GM12878 (cell line): Measurements from ENCODE around the gene GH1. TPM values are rescaled to one million over a fixed set of nuclear protein-coding genes. Genes with fewer than 3 reads are reported as not detected.
"Not testable (repeated sequence)": the region's sequence is repeated elsewhere in the genome, so short reads cannot be mapped to it uniquely, and the experiment has no call there.

ENCODE experiments used
- ATAC-seq: fragments of 200-7000 bp; cut with Tn5 transposase; 3 replicates; pipeline ENCODE4 v1.9.1; 2020; ENCODE audit warnings: mild to moderate bottlenecking, moderate library complexity
- BruUV-seq: library from RNA; stranded (reverse); fragments of 400-500 nt; replicated peaks from 2 replicates; lab custom pipeline; 2021; lab: Mats Ljungman, UMichigan
- CTCF ChIA-PET: fragments of 300-600 bp; sonication (Branson Sonifier 250); formaldehyde crosslinking; extraction: SDS; loops from one replicate; lab custom pipeline; 2021; ENCODE audit warnings: inconsistent platforms; lab: Yijun Ruan, JAX
- POLR2A ChIA-PET: fragments of 350-600 bp; formaldehyde crosslinking; extraction: SDS; loops from one replicate; lab custom pipeline; 2021; ENCODE audit warnings: inconsistent platforms; lab: Charles Lee
- RAD21 ChIA-PET: fragments of 300-600 bp; sonication (Branson Sonifier 250); formaldehyde crosslinking; loops from one replicate; lab custom pipeline; 2023; ENCODE audit warnings: antibody characterized with exemption; ENCODE audit not compliant: unreplicated experiment; lab: Charles Lee
- SMC1A ChIA-PET: fragments of 300-600 bp; sonication (Branson Sonifier 250); formaldehyde crosslinking; loops from one replicate; lab custom pipeline; 2023; ENCODE audit not compliant: unreplicated experiment, uncharacterized antibody; lab: Charles Lee
- DNase-seq: peaks from one replicate; pipeline ENCODE4 v3.0.0-alpha.2; 2011; ENCODE audit warnings: low read depth, low spot score
- FAIRE-seq: peaks from 3 replicates; lab custom pipeline; 2011; peaks lifted over from hg19 to GRCh38; lab: Jason Lieb, UNC
- H2AFZ ChIP-seq: 2 replicates; pipeline ENCODE4 v1.6.0; 2011; ENCODE audit warnings: low read depth, low read length, control low read depth; ENCODE audit not compliant: control insufficient read depth
- H3K27ac ChIP-seq: 2 replicates; pipeline ENCODE4 v1.5.1; 2011; ENCODE audit warnings: control low read depth; ENCODE audit not compliant: control insufficient read depth, insufficient read depth
- H3K27me3 ChIP-seq, 2 experiments: replicated peaks in 1 of 2; 2 replicates each; pipeline versions ENCODE4 v1.6.0 to v1.6.1; 2011; ENCODE audit warnings: low read length in 1 of 2; ENCODE audit not compliant: control insufficient read depth in 2 of 2, insufficient read depth in 2 of 2
- H3K36me3 ChIP-seq, 2 experiments: 2 replicates each; pipeline ENCODE4 v1.5.1; 2011; ENCODE audit warnings: low read length in 1 of 2; ENCODE audit not compliant: control insufficient read depth in 2 of 2, insufficient read depth in 2 of 2
- H3K4me1 ChIP-seq: 2 replicates; pipeline ENCODE4 v1.6.1; 2011; ENCODE audit warnings: mild to moderate bottlenecking, low read length, moderate library complexity, mixed read lengths; ENCODE audit not compliant: control insufficient read depth, insufficient read depth
- H3K4me2 ChIP-seq: 2 replicates; pipeline ENCODE4 v1.6.0; 2011; ENCODE audit warnings: control low read depth; ENCODE audit not compliant: control insufficient read depth, insufficient read depth
- H3K4me3 ChIP-seq: fragments of 200-600 bp; sonication (generic); 2 replicates; pipeline ENCODE4 v1.5.1; 2016
- H3K79me2 ChIP-seq: 2 replicates; pipeline ENCODE4 v1.6.0; 2011; ENCODE audit warnings: low read length; ENCODE audit not compliant: control insufficient read depth, insufficient read depth
- H3K9ac ChIP-seq: 2 replicates; pipeline ENCODE4 v1.8.0; 2011; ENCODE audit warnings: low read length, control low read depth, mixed read lengths; ENCODE audit not compliant: control insufficient read depth, insufficient read depth
- H3K9me3 ChIP-seq: replicated peaks from 3 replicates; pipeline ENCODE4 v1.5.1; 2011; ENCODE audit warnings: mild to moderate bottlenecking, low read length; ENCODE audit not compliant: control insufficient read depth, insufficient read depth
- H4K20me1 ChIP-seq: 2 replicates; pipeline ENCODE4 v1.6.0; 2011; ENCODE audit not compliant: control insufficient read depth, insufficient read depth
- CTCF ChIP-seq, 3 experiments: IDR thresholded peaks in 2 of 3; conservative IDR thresholded peaks in 1 of 3; 2 replicates each; pipeline ENCODE4 v1.5.1; 2011; ENCODE audit warnings: low read depth in 3 of 3, low read length in 3 of 3, mild to moderate bottlenecking in 3 of 3, control low read depth in 2 of 3, moderate library complexity in 2 of 3, inconsistent platforms in 1 of 3, mixed read lengths in 1 of 3; ENCODE audit not compliant: control insufficient read depth in 2 of 3, insufficient read depth in 1 of 3; ENCODE audit errors: extremely low read depth in 1 of 3
- WGBS: methylation state at CpG from one replicate; pipeline ENCODE4 v1.1.6; 2016; ENCODE audit warnings: low lambda C conversion rate; ENCODE audit not compliant: insufficient replicate concordance, insufficient coverage; ENCODE audit errors: missing lambda C conversion rate; 5-methylcytosine and 5-hydroxymethylcytosine counted together
- in situ Hi-C: fragments of 300-500 bp; cut with MboI; formaldehyde crosslinking; loops from 9 replicates; pipeline ENCODE4 v1.14.3; 2018; ENCODE audit warnings: mixed read lengths
- intact Hi-C: fragments of 100-400 bp; cut with micrococcal nuclease; formaldehyde crosslinking; loops from one replicate; pipeline ENCODE4 v1.14.2; 2022; ENCODE audit not compliant: unreplicated experiment
- polyA plus RNA-seq, 11 experiments: library from polyadenylated mRNA; depleted of rRNA in 4 of 11; unstranded in 6 of 11; stranded (reverse) in 5 of 11; fragments of >200 nt; fragmentation: Nextera tagmentation in 4 of 11; fragmentation: Illumina TruSeq in 1 of 11; extraction: Ambion mirVana in 4 of 11; extraction: Trizol in 1 of 11; gene quantifications; 1 replicate in 1 of 11; 2 replicates in 10 of 11; pipeline versions ENCODE4 v1.2.1 to v1.2.3, GENCODE V29; 2011 to 2016; ENCODE audit warnings: inconsistent platforms in 2 of 11, missing spikeins in 2 of 11, low read depth in 1 of 11
- total RNA-seq, 4 experiments: library from RNA; depleted of rRNA in 3 of 4; stranded (reverse); fragments of >200 nt in 3 of 4; fragmentation: Illumina TruSeq in 1 of 4; extraction: Trizol in 1 of 4; gene quantifications; 2 replicates each; pipeline versions ENCODE4 v1.2.1 to v1.2.3, GENCODE V29; 2013 to 2021

Gene GH1
- total and polyA plus RNA-seq, 10 of the 15 experiments (the other 5 are each of a cell fraction or from before 2014, with no cell fraction given) = 0.13 to 0.42 TPM; not detected in 8

- in situ Hi-C loops, H3K4me3 ChIP-seq, ATAC-seq, H3K79me2 ChIP-seq, SMC1A ChIA-PET, H3K4me2 ChIP-seq, DNase-seq, H3K27ac ChIP-seq, RAD21 ChIA-PET, intact Hi-C loops, BruUV-seq, H3K4me1 ChIP-seq, H4K20me1 ChIP-seq, FAIRE-seq, H3K9me3 ChIP-seq, H3K27me3 ChIP-seq, H3K9ac ChIP-seq, H2AFZ ChIP-seq, POLR2A ChIA-PET, H3K36me3 ChIP-seq: not testable (repeated sequence)
- CTCF ChIA-PET = interaction anchor here (1.0 kb wide), 1 partner anchor 13 kb away, joined by 6 read pairs; the partner anchor contains the start of gene GH2
- WGBS = 0% methylated on average over 3 of the region's 3 CpGs
These were observed 24.6 kb downstream of the GH1 start for GRCh38 chr17:63894021-63894420.

- WGBS = 43% methylated on average over 11 of the region's 11 CpGs
- ChIA-PET CTCF (interaction anchor here (0.9 to 1.2 kb wide), 5 partner anchors 8 to 61 kb away, joined by 3 to 7 read pairs (median 4); partner anchors contain the start of gene CSHL1), SMC1A (interaction anchor here (1.1 kb wide), 1 partner anchor 182 kb away, joined by 4 read pairs; no protein-coding TSS in a partner anchor)
- H3K4me3 ChIP-seq, H3K27me3 ChIP-seq, H3K4me2 ChIP-seq, RAD21 ChIA-PET, intact Hi-C loops, BruUV-seq, H4K20me1 ChIP-seq, POLR2A ChIA-PET, H3K9me3 ChIP-seq, H3K27ac ChIP-seq, H3K79me2 ChIP-seq, FAIRE-seq, H2AFZ ChIP-seq, H3K9ac ChIP-seq, in situ Hi-C loops, DNase-seq, H3K4me1 ChIP-seq, H3K36me3 ChIP-seq: not testable (repeated sequence)
- 0 out of 6 replicates have a peak, but pooled peaks of 1 of the 3 experiments have one; percentile 8 for TF ChIP-seq CTCF (IDR thresholded peaks at IDR 0.05 in 2 of 3, conservative IDR thresholded peaks at IDR 0.05 in 1 of 3; ENCODE audit: control insufficient read depth in 2 of 3, extremely low read depth in 1 of 3, insufficient read depth in 1 of 3, low read depth in 3 of 3, low read length in 3 of 3)
- ATAC-seq = peak; percentile 45; the same call in 1 of the 3 replicates
These were observed 26.2 kb downstream of the GH1 start for GRCh38 chr17:63892316-63893037.
